HCT116 (cell line): ENCODE data around the gene HDHD5. TPM values are rescaled to one million over a fixed set of nuclear protein-coding genes. Genes with fewer than 3 reads are reported as not detected.

Source experiments
- ATAC-seq: fragments of 200-7000 bp; cut with Tn5 transposase; 2 replicates; pipeline ENCODE4 v1.9.1; 2020; ENCODE audit warnings: mild to moderate bottlenecking, moderate library complexity
- BruUV-seq: library from RNA; stranded (reverse); fragments of 400-500 nt; replicated peaks from 2 replicates; lab custom pipeline; 2021; lab: Mats Ljungman, UMichigan
- CTCF ChIA-PET: fragments of 300-600 bp; sonication (Branson Sonifier 250); formaldehyde crosslinking; loops from one replicate; lab custom pipeline; 2021; ENCODE audit warnings: antibody characterized with exemption; lab: Charles Lee
- POLR2A ChIA-PET: fragments of 300-600, 350-600 bp; sonication (Branson Sonifier 250); formaldehyde crosslinking; loops from one replicate; lab custom pipeline; 2021; ENCODE audit warnings: antibody characterized with exemption; lab: Charles Lee
- RAD21 ChIA-PET, 2 experiments: fragments of 300-600 bp; sonication (Branson Sonifier 250); formaldehyde crosslinking; loops; one replicate each; lab custom pipeline; 2023; ENCODE audit warnings: low total read pairs in 2 of 2; ENCODE audit not compliant: uncharacterized antibody in 2 of 2, unreplicated experiment in 2 of 2, low non-redundant PET in 1 of 2; lab: Charles Lee
- DNase-seq: peaks from one replicate; pipeline ENCODE4 v3.0.0-alpha.2; 2010; ENCODE audit warnings: low read depth, low spot score
- H2AFZ ChIP-seq: fragments of 200-600 bp; shearing (Covaris generic), sonication (generic); 2 replicates; pipeline ENCODE4 v1.6.1; 2017; ENCODE audit warnings: low read depth, mixed run types, mixed read lengths, antibody characterized with exemption, low read length; ENCODE audit not compliant: poor library complexity, severe bottlenecking
- H3K27ac ChIP-seq: 2 replicates; pipeline ENCODE4 v1.5.1; 2012; ENCODE audit warnings: low read depth, low read length
- H3K27me3 ChIP-seq: fragments of 200-600 bp; sonication (generic); 2 replicates; pipeline ENCODE4 v1.6.1; 2016; ENCODE audit warnings: mixed run types, low read length, mixed read lengths; ENCODE audit not compliant: insufficient read depth
- H3K36me3 ChIP-seq, 2 experiments: fragments of 200-500 bp in 1 of 2; fragments of 200-600 bp in 1 of 2; sonication (Bioruptor generic) in 1 of 2; sonication (generic) in 1 of 2; 2 replicates each; pipeline versions ENCODE4 v1.5.1 to v1.6.1; 2014 to 2016; ENCODE audit warnings: low read length in 2 of 2, inconsistent platforms in 1 of 2, mixed read lengths in 1 of 2, mixed run types in 1 of 2; ENCODE audit not compliant: insufficient read depth in 2 of 2, control insufficient read depth in 1 of 2
- H3K4me1 ChIP-seq, 2 experiments: fragments of 200-600 bp in 1 of 2; sonication (generic) in 1 of 2; 2 replicates each; pipeline versions ENCODE4 v1.5.1 to v1.6.1; 2012 to 2017; ENCODE audit warnings: low read length in 2 of 2, inconsistent platforms in 1 of 2, mild to moderate bottlenecking in 1 of 2, mixed read lengths in 1 of 2, mixed run types in 1 of 2, moderate library complexity in 1 of 2; ENCODE audit not compliant: insufficient read depth in 2 of 2, control insufficient read depth in 1 of 2
- H3K4me2 ChIP-seq: fragments of 200-600 bp; sonication (generic); 2 replicates; pipeline ENCODE4 v1.6.1; 2017; ENCODE audit warnings: mixed run types, low read length, mixed read lengths
- H3K4me3 ChIP-seq, 2 experiments: fragments of 200-600 bp in 1 of 2; sonication (generic) in 1 of 2; replicated peaks in 1 of 2; 2 replicates each; pipeline ENCODE4 v1.5.1; 2011 to 2016; ENCODE audit warnings: low read length in 2 of 2, control low read depth in 1 of 2, low read depth in 1 of 2, mild to moderate bottlenecking in 1 of 2, mixed read lengths in 1 of 2, mixed run types in 1 of 2
- H3K79me2 ChIP-seq: fragments of 200-600 bp; sonication (generic); 2 replicates; pipeline ENCODE4 v1.6.1; 2017; ENCODE audit warnings: mild to moderate bottlenecking, mixed run types, low read length, moderate library complexity, mixed read lengths; ENCODE audit not compliant: insufficient read depth
- H3K9ac ChIP-seq: fragments of 200-600 bp; sonication (generic); 2 replicates; pipeline ENCODE4 v1.6.1; 2016; ENCODE audit warnings: low read length, mixed read lengths
- H3K9me2 ChIP-seq: fragments of 200-600 bp; sonication (generic), shearing (Covaris generic); 2 replicates; pipeline ENCODE4 v1.6.1; 2017; ENCODE audit warnings: mixed run types, mild to moderate bottlenecking, moderate library complexity; ENCODE audit not compliant: insufficient read depth
- H3K9me3 ChIP-seq, 2 experiments: fragments of 200-500 bp in 1 of 2; fragments of 200-600 bp in 1 of 2; sonication (Bioruptor generic) in 1 of 2; sonication (generic) in 1 of 2; 2 replicates each; pipeline ENCODE4 v1.6.1; 2014 to 2017; ENCODE audit warnings: low read length in 2 of 2, mixed read lengths in 2 of 2, inconsistent platforms in 1 of 2, low read depth in 1 of 2, mild to moderate bottlenecking in 1 of 2, mixed run types in 1 of 2, moderate library complexity in 1 of 2; ENCODE audit not compliant: control insufficient read depth in 1 of 2, insufficient read depth in 1 of 2
- H4K20me1 ChIP-seq: fragments of 200-600 bp; sonication (generic), shearing (Covaris generic); 2 replicates; pipeline ENCODE4 v1.6.1; 2017; ENCODE audit warnings: mixed run types, mild to moderate bottlenecking, moderate library complexity; ENCODE audit not compliant: insufficient read depth
- EGR1 ChIP-seq: IDR thresholded peaks from 2 replicates; pipeline ENCODE4 v1.6.1; 2012; ENCODE audit warnings: low read depth
- ELF1 ChIP-seq: IDR thresholded peaks from 2 replicates; pipeline ENCODE4 v1.6.1; 2012; ENCODE audit warnings: low read depth, borderline replicate concordance
- EZH2phosphoT487 ChIP-seq: fragments of 200-600 bp; IDR thresholded peaks from 2 replicates; pipeline ENCODE4 v1.6.1; 2018; ENCODE audit warnings: antibody characterized with exemption, borderline replicate concordance
- FOSL1 ChIP-seq: IDR thresholded peaks from 2 replicates; pipeline ENCODE4 v1.6.1; 2012; ENCODE audit warnings: low read depth
- JUND ChIP-seq: IDR thresholded peaks from 2 replicates; pipeline ENCODE4 v1.6.1; 2012
- POLR2A ChIP-seq: IDR thresholded peaks from 2 replicates; pipeline ENCODE4 v1.7.0; 2011; ENCODE audit warnings: borderline replicate concordance; ENCODE audit not compliant: insufficient read depth, insufficient read length; ENCODE audit errors: extremely low read depth
- RAD21 ChIP-seq: IDR thresholded peaks from 2 replicates; pipeline ENCODE4 v1.6.1; 2012; ENCODE audit warnings: low read depth, mild to moderate bottlenecking
- SIN3A ChIP-seq: IDR thresholded peaks from 2 replicates; pipeline ENCODE4 v1.6.1; 2012; ENCODE audit warnings: low read depth
- SP1 ChIP-seq: IDR thresholded peaks from 2 replicates; pipeline ENCODE4 v1.6.1; 2012; ENCODE audit warnings: low read depth
- ZNF274 ChIP-seq: fragments of 200-500 bp; sonication (Bioruptor generic); IDR thresholded peaks from 2 replicates; pipeline ENCODE4 v1.6.1; 2014; ENCODE audit warnings: mild to moderate bottlenecking, low read depth, low read length, inconsistent platforms
- intact Hi-C: fragments of 100-400 bp; cut with micrococcal nuclease; formaldehyde crosslinking; loops from 2 replicates; pipeline ENCODE4 v1.10.0; 2022
- total RNA-seq: library from RNA; stranded (reverse); gene quantifications from one replicate; pipeline ENCODE4 v1.2.1, GENCODE V29; 2021; ENCODE audit not compliant: unreplicated experiment
- TF ChIP-seq, protein P1 (sequence below): IDR thresholded peaks from 2 replicates; pipeline ENCODE4 v1.6.1; 2012; ENCODE audit warnings: low read depth
- TF ChIP-seq, protein P2 (sequence below): IDR thresholded peaks from 2 replicates; pipeline ENCODE4 v1.6.1; 2012

The HDHD5 gene
- total RNA-seq, 1 experiment from 2014 or later: 70.1 TPM

DNA sequence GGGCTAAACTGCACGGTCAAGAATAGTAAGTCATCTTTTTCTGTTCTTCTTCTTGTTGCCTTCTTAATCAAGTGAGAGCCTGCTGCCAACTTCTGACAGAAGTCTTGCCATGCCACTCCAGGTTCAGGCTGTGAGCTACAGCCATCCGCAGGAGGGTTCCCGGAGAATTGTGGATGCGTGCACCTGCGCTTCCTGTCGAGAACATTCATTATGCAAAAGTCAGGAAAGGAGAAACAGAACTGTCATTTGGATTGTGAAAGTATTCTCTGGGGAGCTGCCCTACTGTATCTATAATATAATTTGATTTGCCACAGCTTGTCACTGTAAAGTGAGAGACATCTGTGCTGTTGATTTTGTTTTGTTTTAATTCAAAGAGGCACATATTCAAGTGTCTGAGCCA is 62.0 kb downstream of the HDHD5 start:
- H3K9ac ChIP-seq: no peak overlapping the region
- H3K9me2 ChIP-seq: no peaks in the 10 kb centered on the region
- no peak for TF ChIP-seq ZNF274
- no peak for TF ChIP-seq SIN3A
- TF ChIP-seq, protein P1, sequence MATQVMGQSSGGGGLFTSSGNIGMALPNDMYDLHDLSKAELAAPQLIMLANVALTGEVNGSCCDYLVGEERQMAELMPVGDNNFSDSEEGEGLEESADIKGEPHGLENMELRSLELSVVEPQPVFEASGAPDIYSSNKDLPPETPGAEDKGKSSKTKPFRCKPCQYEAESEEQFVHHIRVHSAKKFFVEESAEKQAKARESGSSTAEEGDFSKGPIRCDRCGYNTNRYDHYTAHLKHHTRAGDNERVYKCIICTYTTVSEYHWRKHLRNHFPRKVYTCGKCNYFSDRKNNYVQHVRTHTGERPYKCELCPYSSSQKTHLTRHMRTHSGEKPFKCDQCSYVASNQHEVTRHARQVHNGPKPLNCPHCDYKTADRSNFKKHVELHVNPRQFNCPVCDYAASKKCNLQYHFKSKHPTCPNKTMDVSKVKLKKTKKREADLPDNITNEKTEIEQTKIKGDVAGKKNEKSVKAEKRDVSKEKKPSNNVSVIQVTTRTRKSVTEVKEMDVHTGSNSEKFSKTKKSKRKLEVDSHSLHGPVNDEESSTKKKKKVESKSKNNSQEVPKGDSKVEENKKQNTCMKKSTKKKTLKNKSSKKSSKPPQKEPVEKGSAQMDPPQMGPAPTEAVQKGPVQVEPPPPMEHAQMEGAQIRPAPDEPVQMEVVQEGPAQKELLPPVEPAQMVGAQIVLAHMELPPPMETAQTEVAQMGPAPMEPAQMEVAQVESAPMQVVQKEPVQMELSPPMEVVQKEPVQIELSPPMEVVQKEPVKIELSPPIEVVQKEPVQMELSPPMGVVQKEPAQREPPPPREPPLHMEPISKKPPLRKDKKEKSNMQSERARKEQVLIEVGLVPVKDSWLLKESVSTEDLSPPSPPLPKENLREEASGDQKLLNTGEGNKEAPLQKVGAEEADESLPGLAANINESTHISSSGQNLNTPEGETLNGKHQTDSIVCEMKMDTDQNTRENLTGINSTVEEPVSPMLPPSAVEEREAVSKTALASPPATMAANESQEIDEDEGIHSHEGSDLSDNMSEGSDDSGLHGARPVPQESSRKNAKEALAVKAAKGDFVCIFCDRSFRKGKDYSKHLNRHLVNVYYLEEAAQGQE: no peak
- TF ChIP-seq POLR2A: no peak
- no peak for TF ChIP-seq EZH2phosphoT487
- no peak for TF ChIP-seq ELF1
- TF ChIP-seq, protein P2, sequence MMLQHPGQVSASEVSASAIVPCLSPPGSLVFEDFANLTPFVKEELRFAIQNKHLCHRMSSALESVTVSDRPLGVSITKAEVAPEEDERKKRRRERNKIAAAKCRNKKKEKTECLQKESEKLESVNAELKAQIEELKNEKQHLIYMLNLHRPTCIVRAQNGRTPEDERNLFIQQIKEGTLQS: no peak
- TF ChIP-seq JUND: no peak
- no peak for TF ChIP-seq SP1
- no peak for TF ChIP-seq EGR1
- no peak for TF ChIP-seq FOSL1
- no peak for TF ChIP-seq RAD21
- TF ChIP-seq, all 23 proteins: peak for 0
- intact Hi-C loops: loop anchor here (5.0 kb wide), 1 partner anchor 55 kb away; no protein-coding TSS in a partner anchor
- Histone ChIP-seq H4K20me1 (no peaks in the 10 kb centered on the region), H3K36me3 (peaks cover 17 to 19% of the 10 kb centered on the region in 2 experiments; a peak in 2 of 4 replicates), H3K79me2 (peaks cover 18% of the 10 kb centered on the region), H3K27ac (no peak overlapping the region), H3K4me1 (no peaks in the 10 kb centered on the region), H3K4me3 (no peak overlapping the region), H3K9me3 (no peaks in the 10 kb centered on the region), H3K4me2 (no peak overlapping the region), H2AFZ (no peak overlapping the region), H3K27me3 (no peaks in the 10 kb centered on the region)
- CTCF ChIA-PET: no interaction called here
- POLR2A ChIA-PET: no interaction called here
- no peak for DNase-seq
- RAD21 ChIA-PET: no interaction called here
- BruUV-seq: no TSS peak
- ATAC-seq: no peak
